GM12875 (cell line): Measurements from ENCODE around the gene FAM131C.

ENCODE experiments used
- H3K4me3 ChIP-seq: one replicate; pipeline ENCODE4 v1.5.1; 2011; ENCODE audit warnings: low read depth, low read length, control low read depth
- CTCF ChIP-seq: IDR thresholded peaks from 2 replicates; pipeline ENCODE4 v1.5.1; 2011; ENCODE audit warnings: low read depth, mild to moderate bottlenecking, control low read depth, inconsistent platforms, low read length, moderate library complexity, borderline replicate concordance; ENCODE audit not compliant: insufficient read depth

Gene FAM131C

GRCh38 chr1:16099412-16099811, 26.0 kb upstream of the FAM131C start:
- H3K4me3 ChIP-seq = no peak overlapping the region
- TF ChIP-seq CTCF = no peak

- no peak overlapping the region for H3K4me3 ChIP-seq
- no peak for TF ChIP-seq CTCF
Measured at GRCh38 chr1:16095447-16095846, 22.0 kb upstream of the FAM131C start.

- TF ChIP-seq CTCF = no peak
- H3K4me3 ChIP-seq = no peak overlapping the region
Measured at GRCh38 chr1:16094453-16095158, 21.2 kb upstream of the FAM131C start.

GRCh38 chr1:16093611-16094010, 20.2 kb upstream of the FAM131C start:
- no peak for TF ChIP-seq CTCF
- no peak overlapping the region for H3K4me3 ChIP-seq

GRCh38 chr1:16092923-16093511, 19.6 kb upstream of the FAM131C start:
- TF ChIP-seq CTCF = no peak
- H3K4me3 ChIP-seq = no peak overlapping the region

- H3K4me3 ChIP-seq = no peak overlapping the region
- no peak for TF ChIP-seq CTCF
Measured at GRCh38 chr1:16092097-16092922, 18.9 kb upstream of the FAM131C start.
